Measurements from ENCODE around the gene POU3F1.
"Not testable (repeated sequence)": the region's sequence is repeated elsewhere in the genome, so short reads cannot be mapped to it uniquely, and the experiment has no call there.

The POU3F1 gene

GRCh38 chr1:38046884-38047602 lies 450 bp upstream of the POU3F1 start:
- peak; percentile 85 for DNase-seq

DNA sequence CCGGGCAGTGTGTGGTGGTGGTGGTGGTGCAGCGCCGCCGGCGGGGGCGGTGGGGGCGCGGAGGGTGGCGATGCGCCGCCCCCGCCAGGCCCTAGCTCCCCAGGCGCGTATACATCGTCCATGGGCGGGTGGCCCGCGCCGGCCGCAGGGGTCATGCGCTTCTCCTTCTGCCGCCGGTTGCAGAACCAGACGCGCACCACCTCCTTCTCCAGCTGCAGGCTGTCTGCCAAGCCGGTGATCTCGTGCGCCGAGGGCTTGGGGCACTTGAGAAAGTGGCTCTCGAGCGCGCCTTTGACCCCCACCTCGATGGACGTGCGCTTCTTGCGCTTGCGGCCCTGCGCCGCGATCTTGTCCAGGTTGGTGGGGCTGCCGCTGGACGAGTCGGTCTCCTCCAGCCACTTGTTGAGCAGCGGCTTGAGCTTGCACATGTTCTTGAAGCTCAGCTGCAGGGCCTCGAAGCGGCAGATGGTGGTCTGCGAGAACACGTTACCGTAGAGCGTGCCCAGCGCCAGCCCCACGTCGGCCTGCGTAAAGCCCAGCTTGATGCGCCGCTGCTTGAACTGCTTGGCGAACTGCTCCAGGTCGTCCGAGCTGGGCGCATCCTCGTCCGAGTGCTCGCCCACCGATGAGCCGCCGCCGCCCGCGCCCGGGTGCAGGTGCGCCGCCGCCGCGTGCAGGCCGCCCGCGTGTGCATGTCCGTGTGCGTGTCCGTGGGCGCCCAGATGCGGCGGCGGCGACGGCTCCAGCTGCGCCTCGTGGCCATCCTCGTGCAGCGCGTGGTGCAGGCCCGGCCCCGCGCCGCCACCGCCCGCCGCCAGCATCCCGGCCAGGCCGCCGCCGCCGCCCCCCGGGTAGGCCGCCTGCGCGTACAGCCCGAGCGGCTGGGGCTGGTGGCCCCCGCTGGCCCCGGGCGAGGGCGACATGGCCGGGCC lies 926 bp downstream of the POU3F1 start:
- no peak for DNase-seq

- no peak for DNase-seq
These were observed 2.1 kb downstream of the POU3F1 start for GRCh38 chr1:38044221-38045215.

- DNase-seq: no peak
These were observed 3.4 kb downstream of the POU3F1 start for GRCh38 chr1:38043036-38043747.

- no peak for DNase-seq
These were observed 4.4 kb downstream of the POU3F1 start for GRCh38 chr1:38041936-38042834.

GRCh38 chr1:38039331-38040088 lies 7.1 kb downstream of the POU3F1 start:
- no peak for DNase-seq

GRCh38 chr1:38038861-38039260 lies 7.7 kb downstream of the POU3F1 start:
- DNase-seq: peak; percentile 73

DNA sequence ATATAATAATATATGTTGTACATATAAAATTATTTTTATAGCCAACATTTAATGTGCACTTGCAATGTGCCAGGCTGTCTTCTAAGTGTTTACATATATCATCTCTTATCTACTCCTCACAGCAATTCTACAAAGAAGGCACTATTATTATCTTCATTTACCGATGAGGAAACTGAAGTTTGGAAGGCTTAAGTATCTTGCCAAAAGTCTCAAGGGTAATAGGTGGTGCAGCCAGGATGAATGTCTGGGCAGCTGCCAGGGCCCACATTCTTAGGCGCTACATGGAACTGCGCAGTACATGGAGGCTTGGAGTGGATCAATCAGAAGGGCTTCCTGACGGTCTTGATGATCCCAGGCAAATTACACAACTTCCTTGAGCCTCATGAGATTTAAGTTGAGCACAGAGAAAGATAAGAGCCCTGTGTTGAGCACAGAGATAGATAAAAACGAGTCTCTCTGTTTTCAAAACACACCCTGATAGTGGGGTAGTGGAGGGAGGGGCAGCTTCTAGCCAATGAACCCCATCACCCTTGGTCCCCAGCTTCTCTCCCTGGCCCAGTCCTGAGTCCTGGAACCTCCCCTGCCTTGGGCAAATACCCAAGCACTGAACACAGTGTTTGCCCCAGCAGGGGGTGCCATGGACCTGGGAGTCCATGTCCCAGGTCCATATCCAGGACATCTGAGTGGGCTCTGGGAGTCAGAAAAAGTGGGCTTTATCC lies 9.2 kb downstream of the POU3F1 start:
- DNase-seq: peak; percentile 32

GRCh38 chr1:38034871-38035270 lies 11.7 kb downstream of the POU3F1 start:
- no peak for DNase-seq

- DNase-seq: not testable (repeated sequence)
These were observed 13.6 kb downstream of the POU3F1 start for GRCh38 chr1:38032992-38033391.

DNA sequence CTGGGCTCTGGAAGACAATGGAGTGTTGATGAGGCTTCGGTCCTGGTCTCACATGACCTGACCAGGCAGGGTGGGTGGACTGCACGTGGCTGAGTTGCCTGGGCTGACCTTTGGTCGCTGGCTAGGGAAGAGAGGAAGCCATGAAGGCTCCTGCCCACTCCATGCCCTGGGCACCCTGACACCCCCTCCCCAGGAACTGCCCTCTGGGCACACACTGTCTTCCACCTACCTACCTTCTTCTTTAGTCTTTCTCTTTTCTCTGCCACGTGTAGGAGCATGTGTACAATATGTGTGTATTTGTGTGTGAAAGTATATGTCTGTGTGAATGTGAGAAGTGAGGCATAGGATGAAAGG lies 15.1 kb downstream of the POU3F1 start:
- no peak for DNase-seq

GRCh38 chr1:38030596-38031512 lies 15.7 kb downstream of the POU3F1 start:
- DNase-seq: no peak

GRCh38 chr1:38029685-38030511 lies 16.7 kb downstream of the POU3F1 start:
- DNase-seq: peak; percentile 68

GRCh38 chr1:38029081-38029681 lies 17.4 kb downstream of the POU3F1 start:
- no peak for DNase-seq

DNA sequence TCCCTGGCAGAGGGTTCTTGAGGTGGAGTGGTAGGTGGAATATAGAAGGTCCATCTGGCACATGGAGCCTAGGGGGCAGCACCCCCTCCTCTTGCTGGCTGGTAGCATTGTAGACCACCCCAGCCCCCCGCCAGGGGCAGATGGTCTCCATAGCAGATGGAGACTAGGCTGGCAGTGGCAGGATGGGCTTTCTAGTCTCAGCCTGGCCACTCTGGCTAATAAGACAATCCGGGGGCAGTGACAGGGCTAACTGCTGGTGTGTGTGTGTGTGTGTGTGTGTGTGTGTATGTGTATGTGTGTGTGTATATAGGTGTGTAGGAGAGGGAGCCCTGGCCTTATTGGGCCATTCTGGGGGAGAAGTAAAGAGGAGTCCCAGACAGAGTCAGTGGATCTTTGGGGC lies 17.9 kb downstream of the POU3F1 start:
- no peak for DNase-seq

DNA sequence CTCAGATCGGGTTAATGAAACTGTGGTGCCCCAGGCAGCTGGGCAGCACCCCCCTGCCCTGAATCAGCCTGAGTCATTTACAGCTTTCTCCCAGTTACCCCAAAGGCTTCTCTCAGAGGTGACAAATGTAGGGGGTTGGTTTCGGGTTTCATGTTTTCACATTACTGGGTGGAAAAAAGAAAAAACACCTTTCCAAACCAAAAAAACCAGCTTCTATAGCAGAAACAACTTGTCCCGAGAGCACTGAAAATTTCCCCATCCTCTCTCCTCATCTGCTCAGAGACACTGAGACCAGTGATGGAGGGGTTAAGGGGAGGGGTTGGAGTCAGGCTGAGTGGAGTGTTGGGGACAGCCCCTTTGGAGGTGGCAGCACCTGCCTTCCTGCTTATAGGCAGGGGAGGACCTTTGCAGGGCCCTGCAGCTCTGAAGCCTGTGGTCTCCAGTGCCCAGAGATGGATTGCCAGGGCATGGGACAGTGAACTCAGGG lies 18.4 kb downstream of the POU3F1 start:
- peak; percentile 48 for DNase-seq
